Left ventricle myocardium superior (tissue), 1 donor: Measurements from ENCODE around the gene ARHGAP24. TPM values are rescaled to one million over a fixed set of nuclear protein-coding genes. Genes with fewer than 3 reads are reported as not detected.

Experiments
- ATAC-seq: fragments of 200-7000 bp; cut with Tn5 transposase; one replicate; pipeline ENCODE4 v1.9.1; 2020; ENCODE audit warnings: mild to moderate bottlenecking, moderate library complexity
- DNase-seq: peaks from one replicate; pipeline ENCODE4 v3.0.0-alpha.2; 2020
- intact Hi-C: fragments of 100-400 bp; cut with micrococcal nuclease; formaldehyde crosslinking; loops from one replicate; pipeline ENCODE4 v1.11.0; 2022
- total RNA-seq: library from RNA; stranded (reverse); fragmentation: NEBNext Ultra II Directional; extraction: Animal tissue kit (Norgen Biotek cat#: 25700); gene quantifications from one replicate; pipeline ENCODE4 v1.2.1, GENCODE V29; 2021
- donor health status: DM: no; HTN: yes; CAD: no; lungs with severe emphysema.

ARHGAP24 gene
- total RNA-seq, 1 donor from 2014 or later: 13.3 TPM

DNA sequence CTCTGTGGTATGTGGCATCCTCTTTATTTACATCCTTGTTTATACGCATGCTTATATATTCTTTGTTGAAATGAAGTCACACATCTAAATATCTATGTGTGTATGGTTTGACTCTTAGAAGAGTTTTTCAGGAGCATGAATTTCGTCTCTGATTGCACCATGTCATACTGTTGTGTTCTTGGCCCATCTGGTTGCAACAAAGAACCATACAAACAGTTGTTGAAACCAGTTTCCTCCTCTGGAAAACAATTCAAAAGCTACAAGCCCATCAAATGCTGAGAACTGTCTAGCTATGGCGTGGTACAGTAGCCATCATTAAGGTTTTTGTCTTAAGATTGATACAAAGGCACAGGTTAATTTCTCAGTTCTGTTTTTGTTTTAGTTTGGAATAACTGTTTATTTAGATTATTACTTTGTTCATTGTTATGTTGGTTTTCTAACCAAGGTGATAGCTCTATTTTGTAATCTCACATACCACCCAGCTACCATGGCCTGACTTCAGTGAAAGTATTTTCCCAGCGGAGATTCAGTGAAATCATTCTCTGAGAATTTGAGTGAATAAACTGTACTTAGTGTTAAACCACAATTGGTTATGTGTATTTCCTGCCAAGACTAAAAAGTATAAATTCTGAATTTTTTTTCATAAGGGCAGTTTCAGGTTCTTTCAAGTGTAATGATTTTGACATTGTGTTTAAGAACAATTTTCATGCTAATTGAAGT lies 91.0 kb downstream of the ARHGAP24 start:
- ATAC-seq: no peak
- DNase-seq: no peak
- intact Hi-C loops: no loop called here

- DNase-seq (no peak), ATAC-seq (no peak)
- intact Hi-C loops: no loop called here
These were observed 94.9 kb downstream of the ARHGAP24 start for GRCh38 chr4:85569730-85570299.

GRCh38 chr4:85570388-85570787 lies 95.4 kb downstream of the ARHGAP24 start:
- intact Hi-C loops: no loop called here
- ATAC-seq: no peak
- DNase-seq: no peak

GRCh38 chr4:85571008-85571407 lies 96.1 kb downstream of the ARHGAP24 start:
- intact Hi-C loops: no loop called here
- DNase-seq (no peak), ATAC-seq (no peak)

DNA sequence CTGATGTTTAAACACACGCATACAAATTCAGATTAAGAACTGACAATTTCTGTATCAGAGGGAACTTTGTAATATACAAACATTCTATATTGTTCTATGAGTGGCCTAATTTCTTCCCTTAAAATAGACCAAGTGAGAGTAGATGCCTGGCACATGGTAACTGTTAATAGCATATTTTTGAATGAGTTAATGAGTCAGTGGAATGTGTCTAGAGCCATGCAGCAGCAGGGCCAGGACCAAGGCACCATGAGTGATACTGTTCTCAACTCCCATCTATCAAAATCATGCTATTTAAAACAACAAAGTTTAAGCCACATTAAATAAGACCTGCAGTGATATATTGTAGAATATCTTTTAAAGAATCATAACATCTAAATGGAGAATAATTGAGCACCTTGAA lies 98.3 kb downstream of the ARHGAP24 start:
- intact Hi-C loops: no loop called here
- DNase-seq: peak; percentile 33
- peak; percentile 90 for ATAC-seq

DNA sequence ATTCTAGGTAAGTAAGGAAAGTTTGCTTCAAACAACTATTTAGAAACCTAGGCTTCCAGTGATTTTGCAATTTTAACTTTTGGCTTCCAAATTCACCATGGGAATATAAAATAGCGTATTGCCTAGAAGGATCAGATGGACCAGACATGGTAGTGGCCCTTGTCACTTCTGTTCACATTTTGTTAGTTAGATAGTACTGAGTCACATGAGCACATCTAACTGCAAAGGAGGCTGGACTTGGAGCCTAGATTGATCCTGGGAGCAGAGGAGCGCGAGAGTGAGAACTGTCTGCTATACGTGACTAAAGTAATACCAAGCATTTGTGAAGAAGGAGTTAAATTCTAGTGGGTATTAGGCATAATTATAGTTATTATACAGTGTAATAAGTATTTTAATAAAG lies 102.4 kb downstream of the ARHGAP24 start:
- ATAC-seq: no peak
- intact Hi-C loops: no loop called here
- no peak for DNase-seq

DNA sequence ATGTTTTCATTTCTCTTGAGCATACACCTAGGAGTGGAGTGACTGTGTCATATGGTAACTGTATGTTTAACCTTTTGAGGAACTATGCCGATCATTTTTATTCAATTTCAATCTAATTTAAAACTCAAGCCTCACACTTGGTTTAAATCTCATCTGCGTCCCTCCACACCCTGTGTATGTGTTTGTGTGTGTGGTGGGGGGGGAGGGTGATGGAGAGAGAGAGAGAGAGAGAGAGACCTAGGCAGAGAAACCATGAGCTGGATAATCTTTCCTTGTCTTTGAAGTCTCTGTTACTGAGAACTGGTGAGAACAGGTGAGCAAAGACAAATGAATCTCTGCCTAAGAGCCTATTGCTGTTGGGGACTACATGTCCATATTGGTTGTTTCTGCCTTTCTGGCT lies 105.0 kb downstream of the ARHGAP24 start:
- ATAC-seq: no peak
- no peak for DNase-seq

DNA sequence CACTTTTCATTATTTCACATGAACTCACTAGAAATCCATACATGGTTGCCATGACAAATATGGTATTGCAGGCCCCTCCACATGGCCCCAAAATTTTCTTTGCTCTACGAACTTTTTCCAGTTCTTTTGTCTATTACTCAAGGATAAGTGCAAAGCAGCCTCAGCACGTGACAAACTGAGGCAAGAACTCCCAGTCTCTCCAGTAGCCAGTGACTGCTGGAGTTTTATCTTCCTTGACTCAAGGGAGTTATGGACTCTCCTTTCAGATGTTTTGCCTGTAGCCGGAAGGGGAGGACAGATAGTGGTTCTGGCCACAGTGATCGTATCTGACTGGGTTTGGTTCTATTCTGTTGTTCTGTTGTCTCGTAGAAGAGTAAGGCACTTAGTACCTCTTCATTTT lies 105.5 kb downstream of the ARHGAP24 start:
- intact Hi-C loops: no loop called here
- no peak for ATAC-seq

More for the DNA sequence above, 105.0 kb downstream of the ARHGAP24 start:
- intact Hi-C loops: no loop called here

DNA sequence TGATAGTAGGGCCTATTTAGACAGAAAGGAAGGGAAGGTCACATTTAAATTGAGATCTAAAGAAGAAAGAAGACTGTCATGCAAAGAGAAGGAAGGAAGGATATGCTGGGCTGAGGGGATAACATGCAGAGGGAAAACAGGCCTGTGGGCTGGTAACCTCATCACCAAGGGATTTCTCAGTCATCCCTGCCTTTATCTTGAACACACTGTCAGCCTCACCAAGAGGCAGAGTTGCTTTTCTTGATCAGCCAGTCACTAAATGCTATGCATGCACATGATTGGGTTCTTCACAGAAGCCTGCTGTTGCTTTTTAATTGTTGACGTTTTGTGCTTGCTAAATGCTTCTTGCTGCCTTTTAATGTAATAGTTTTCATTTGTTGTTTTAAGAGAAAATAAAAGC lies 113.0 kb downstream of the ARHGAP24 start:
- no peak for DNase-seq
- no peak for ATAC-seq
- intact Hi-C loops: no loop called here

More for the DNA sequence above, 105.5 kb downstream of the ARHGAP24 start:
- no peak for DNase-seq

GRCh38 chr4:85591406-85592098 lies 116.6 kb downstream of the ARHGAP24 start:
- no peak for ATAC-seq
- no peak for DNase-seq
- intact Hi-C loops: loop anchor here (10.0 kb wide), 1 partner anchor 153 kb away; no protein-coding TSS in a partner anchor

GRCh38 chr4:85595098-85595775 lies 120.3 kb downstream of the ARHGAP24 start:
- intact Hi-C loops: loop anchor here (10.0 kb wide), 1 partner anchor 150 kb away; no protein-coding TSS in a partner anchor
- ATAC-seq (peak; percentile 96), DNase-seq (no peak)

DNA sequence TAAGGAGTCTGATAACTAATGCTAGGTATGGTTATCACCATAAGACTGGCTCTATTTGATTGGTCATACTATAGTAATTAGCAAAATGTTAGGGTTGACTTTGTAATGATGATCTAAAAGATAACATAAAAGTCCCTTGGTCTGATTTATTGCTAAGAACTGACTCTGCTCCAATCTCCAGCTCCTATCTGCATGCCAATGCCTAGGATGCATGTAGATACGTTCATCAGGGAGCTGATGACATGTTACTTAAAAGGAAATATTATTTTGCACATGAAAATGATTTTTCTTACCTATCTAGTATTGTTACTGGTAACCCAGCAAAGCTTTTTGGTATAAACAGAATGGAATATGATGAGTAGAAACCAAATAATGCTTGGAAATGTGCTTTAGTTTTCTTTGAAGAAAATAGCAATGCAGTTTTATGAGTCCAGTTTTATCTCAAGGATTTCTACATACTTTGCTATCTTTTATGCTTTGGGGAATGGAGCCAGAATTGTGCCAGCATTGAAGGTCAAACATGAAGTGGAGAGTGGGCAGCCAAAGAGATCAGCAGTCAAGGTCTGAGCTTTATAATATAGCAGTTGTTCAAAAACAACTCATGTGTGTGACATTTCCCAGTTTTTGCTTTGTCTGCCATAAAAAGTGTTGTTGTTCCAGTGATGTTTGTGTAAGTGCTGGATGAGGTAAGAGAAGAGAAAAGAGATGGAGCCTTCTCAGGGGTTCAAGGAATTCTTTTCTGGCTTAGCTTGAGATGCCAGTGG lies 121.0 kb downstream of the ARHGAP24 start:
- peak; percentile 74 for ATAC-seq
- intact Hi-C loops: loop anchor here (10.0 kb wide), 1 partner anchor 149 kb away; no protein-coding TSS in a partner anchor
- DNase-seq: no peak

- intact Hi-C loops: loop anchor here (10.0 kb wide), 1 partner anchor 146 kb away; no protein-coding TSS in a partner anchor
- ATAC-seq: no peak
- DNase-seq: no peak
These were observed 124.0 kb downstream of the ARHGAP24 start for GRCh38 chr4:85598936-85599335.

- intact Hi-C loops: no loop called here
- DNase-seq: no peak
- no peak for ATAC-seq
These were observed 125.6 kb downstream of the ARHGAP24 start for GRCh38 chr4:85600501-85600900.

GRCh38 chr4:85603437-85604336 lies 128.7 kb downstream of the ARHGAP24 start:
- DNase-seq (no peak), ATAC-seq (peak; percentile 67)
- intact Hi-C loops: no loop called here

DNA sequence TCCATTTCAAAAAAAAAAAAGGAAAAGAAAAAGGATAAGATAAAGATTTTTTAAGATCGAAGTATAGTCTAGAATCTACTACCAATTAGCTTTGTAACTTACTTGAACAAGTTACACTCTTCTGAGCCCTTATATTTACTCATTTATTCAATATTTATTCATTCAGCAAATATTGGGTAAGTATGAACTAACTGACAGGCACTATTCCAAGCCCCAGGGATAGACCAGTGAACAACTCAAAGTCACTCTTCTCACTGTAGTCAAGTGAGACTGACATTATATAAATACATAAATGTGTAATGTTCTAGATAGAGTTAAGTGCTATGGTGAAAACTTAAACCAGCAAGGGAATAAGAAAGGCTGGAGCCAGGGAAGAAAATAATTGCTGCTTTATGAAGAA lies 131.6 kb downstream of the ARHGAP24 start:
- DNase-seq: no peak
- no peak for ATAC-seq
- intact Hi-C loops: no loop called here

- intact Hi-C loops: no loop called here
- ATAC-seq: no peak
These were observed 132.7 kb downstream of the ARHGAP24 start for GRCh38 chr4:85607624-85608023.

GRCh38 chr4:85610450-85610849 lies 135.5 kb downstream of the ARHGAP24 start:
- intact Hi-C loops: no loop called here
- ATAC-seq (no peak), DNase-seq (no peak)

More at GRCh38 chr4:85607624-85608023, 132.7 kb downstream of the ARHGAP24 start:
- DNase-seq: no peak
